ENCODE measurements around the gene ATP2C1.
"Not testable (repeated sequence)": the region's sequence is repeated elsewhere in the genome, so short reads cannot be mapped to it uniquely, and the experiment has no call there.

Gene ATP2C1

GRCh38 chr3:130963878-130964277 is 70.0 kb downstream of the ATP2C1 start:
- peak; percentile 89 for DNase-seq (ENCODE audit: low read depth)
- H3K4me3 ChIP-seq (ENCODE audit: low read length) = no peak overlapping the region
- no peak for TF ChIP-seq CTCF (conservative IDR thresholded peaks at IDR 0.05; ENCODE audit: low read length)

GRCh38 chr3:130967281-130967680 is 73.4 kb downstream of the ATP2C1 start:
- no peak for TF ChIP-seq CTCF (conservative IDR thresholded peaks at IDR 0.05; ENCODE audit: low read length)
- no peak overlapping the region for H3K4me3 ChIP-seq (ENCODE audit: low read length)
- no peak for DNase-seq (ENCODE audit: low read depth)

- peak; percentile 5 for DNase-seq (ENCODE audit: low read depth)
- TF ChIP-seq CTCF (conservative IDR thresholded peaks at IDR 0.05; ENCODE audit: low read length) = no peak
- no peak overlapping the region for H3K4me3 ChIP-seq (ENCODE audit: low read length)
Observed at GRCh38 chr3:130968221-130968620, 74.3 kb downstream of the ATP2C1 start.

- no peak for TF ChIP-seq CTCF (conservative IDR thresholded peaks at IDR 0.05; ENCODE audit: low read length)
- no peak for DNase-seq (ENCODE audit: low read depth)
- H3K4me3 ChIP-seq (ENCODE audit: low read length) = no peak overlapping the region
Observed at GRCh38 chr3:130969621-130970020, 75.7 kb downstream of the ATP2C1 start.

GRCh38 chr3:130971208-130971607 is 77.3 kb downstream of the ATP2C1 start:
- H3K4me3 ChIP-seq (ENCODE audit: low read length) = no peak overlapping the region
- TF ChIP-seq CTCF (conservative IDR thresholded peaks at IDR 0.05; ENCODE audit: low read length) = no peak
- no peak for DNase-seq (ENCODE audit: low read depth)

- DNase-seq (ENCODE audit: low read depth) = not testable (repeated sequence)
Observed at GRCh38 chr3:130972592-130972991, 78.7 kb downstream of the ATP2C1 start.

GRCh38 chr3:130973406-130973805 is 79.5 kb downstream of the ATP2C1 start:
- no peak overlapping the region for H3K4me3 ChIP-seq (ENCODE audit: low read length)
- TF ChIP-seq CTCF (conservative IDR thresholded peaks at IDR 0.05; ENCODE audit: low read length) = no peak
- peak; percentile 28 for DNase-seq (ENCODE audit: low read depth)

More at GRCh38 chr3:130972592-130972991, 78.7 kb downstream of the ATP2C1 start:
- not testable (repeated sequence) for H3K4me3 ChIP-seq (ENCODE audit: low read length)

GRCh38 chr3:130974201-130974600 is 80.3 kb downstream of the ATP2C1 start:
- H3K4me3 ChIP-seq (ENCODE audit: low read length) = no peak overlapping the region
- no peak for DNase-seq (ENCODE audit: low read depth)
- no peak for TF ChIP-seq CTCF (conservative IDR thresholded peaks at IDR 0.05; ENCODE audit: low read length)

Measured in AG10803 (cell line).